HG03342 (cell line): Measurements from ENCODE around the gene CD209.

Experiments used
- ATAC-seq: cut with Tn5 transposase; IDR thresholded peaks from one replicate; pipeline ENCODE4 v1.9.1; 2021; ENCODE audit warnings: mild to moderate bottlenecking, moderate library complexity; ENCODE audit not compliant: unreplicated experiment

CD209 gene

DNA sequence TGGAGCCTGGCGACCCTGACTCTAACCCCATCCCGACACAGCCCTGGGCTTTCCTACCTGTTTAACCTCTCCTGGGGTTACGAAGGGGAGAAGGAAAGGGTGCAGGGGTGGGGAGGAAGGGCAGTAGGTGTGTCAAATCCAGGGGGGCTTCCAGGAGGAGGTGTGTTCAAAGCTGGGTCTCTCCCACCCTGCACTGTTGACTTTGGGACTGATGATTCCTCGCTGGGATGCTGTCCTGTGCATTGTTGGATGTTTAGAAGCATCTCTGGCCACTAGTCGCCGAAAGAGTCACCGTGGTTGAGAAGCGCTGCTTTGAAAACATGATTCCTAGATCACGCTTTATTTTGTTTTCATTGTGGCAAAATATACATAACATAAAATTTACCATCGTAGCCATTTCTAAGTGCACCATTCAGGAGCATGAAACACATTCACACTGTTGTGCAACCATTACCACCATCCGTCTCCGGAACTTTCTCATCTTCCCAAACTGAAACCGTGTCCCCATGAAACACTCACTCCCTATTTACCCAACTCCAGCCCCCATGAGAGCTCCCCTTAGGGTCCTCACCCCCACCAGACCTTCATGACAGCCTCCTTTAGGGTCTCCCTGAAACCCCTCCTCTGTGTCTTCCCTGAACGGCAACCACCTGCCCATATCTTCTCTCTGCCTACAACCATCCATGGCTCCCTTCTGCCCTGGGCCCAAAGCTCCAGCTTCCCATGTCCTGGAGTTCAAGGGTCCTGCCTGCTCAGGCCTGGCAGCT lies 41.0 kb downstream of the CD209 start:
- no peak for ATAC-seq

DNA sequence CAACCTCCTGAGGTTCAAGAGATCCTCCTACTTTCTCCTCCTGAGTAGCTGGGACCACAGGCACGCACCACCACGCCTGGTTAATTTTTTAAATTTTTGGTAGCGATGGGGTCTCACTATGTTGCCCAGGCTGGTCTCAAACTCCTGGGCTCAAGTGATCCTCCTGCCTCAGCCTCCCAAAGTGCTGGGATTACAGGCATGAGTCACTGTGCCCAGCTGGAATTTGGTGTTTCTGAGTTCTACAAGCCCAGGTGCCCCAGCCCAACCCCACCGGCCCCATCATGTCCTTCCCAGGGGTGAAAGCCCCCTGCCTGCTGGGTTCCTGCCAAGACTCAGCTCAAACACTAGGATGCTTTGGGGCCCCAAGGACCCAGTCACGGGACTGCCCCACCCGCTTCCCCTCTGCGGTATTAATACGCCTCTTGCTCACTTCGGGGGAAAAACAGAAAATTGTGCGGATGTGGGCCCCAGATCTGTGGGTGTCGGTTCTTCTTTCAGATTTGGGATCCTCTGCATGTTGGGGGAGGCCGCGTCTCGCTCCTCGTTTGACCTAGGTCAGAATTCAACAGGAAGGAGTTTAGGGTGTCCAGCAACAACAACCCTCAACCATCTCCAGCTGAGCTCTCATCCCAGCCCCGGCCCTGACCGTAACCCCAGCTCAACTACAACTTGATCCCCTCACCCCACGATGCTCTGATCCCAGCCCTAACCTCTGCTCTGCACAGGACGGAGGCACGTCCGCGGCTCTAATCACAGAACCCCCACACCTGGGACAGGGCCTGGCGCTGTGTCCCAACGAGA lies 41.7 kb downstream of the CD209 start:
- no peak for ATAC-seq

DNA sequence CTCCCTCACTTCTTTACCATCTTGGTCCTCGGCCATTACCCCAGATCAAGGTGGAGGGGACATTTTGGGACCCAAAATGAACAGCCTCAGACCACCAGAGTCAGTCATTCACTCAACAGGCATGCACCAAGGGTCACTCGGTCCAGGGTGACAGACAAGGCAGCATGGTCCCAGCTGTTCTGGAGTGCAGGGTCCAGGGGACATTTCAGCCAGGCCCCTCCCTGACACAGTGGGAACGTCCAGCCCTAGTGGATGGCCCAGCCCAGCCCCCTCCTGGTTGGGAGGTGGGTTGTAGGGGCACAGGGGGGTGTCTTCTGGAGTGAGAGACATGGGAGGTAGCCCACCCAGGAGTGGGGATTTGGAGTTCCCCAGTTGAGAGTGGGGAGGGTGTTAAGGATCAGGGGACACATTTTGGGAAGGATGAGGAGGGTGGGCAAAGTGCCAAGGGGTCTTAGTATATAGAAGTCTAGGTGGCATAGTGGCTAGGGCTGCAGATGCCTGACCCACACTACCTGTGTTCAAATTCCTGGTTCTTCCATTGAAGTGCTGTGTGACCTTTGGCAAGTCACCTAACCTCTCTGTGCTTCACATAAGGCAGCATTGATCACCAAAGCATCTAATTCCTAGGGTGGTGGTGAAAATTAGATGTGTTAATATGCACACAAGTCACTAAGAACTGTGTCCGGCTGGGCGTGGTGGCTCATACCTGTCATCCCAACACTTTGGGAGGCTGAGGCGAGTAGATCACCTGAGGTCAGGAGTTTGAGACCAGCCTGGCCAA lies 42.9 kb downstream of the CD209 start:
- no peak for ATAC-seq

DNA sequence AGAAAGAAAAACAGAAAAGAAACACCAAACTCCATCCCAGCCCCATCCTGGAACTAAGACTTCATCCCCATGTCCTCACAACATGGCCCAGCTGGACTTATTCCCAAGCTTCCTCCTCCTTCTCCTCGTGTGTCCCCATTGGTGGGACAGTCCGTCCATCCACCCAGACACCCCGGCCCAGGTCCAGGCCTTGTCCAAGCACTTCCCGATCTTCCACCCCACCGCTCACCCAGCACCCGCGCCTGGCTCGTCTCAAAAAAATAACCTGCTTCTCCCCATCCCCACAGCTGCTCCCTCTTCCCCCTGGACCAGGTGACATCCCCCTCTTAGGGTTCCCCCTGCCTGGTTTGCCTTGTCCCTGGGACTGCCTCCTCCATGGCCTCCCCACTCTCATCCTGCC lies 44.0 kb downstream of the CD209 start:
- no peak for ATAC-seq

DNA sequence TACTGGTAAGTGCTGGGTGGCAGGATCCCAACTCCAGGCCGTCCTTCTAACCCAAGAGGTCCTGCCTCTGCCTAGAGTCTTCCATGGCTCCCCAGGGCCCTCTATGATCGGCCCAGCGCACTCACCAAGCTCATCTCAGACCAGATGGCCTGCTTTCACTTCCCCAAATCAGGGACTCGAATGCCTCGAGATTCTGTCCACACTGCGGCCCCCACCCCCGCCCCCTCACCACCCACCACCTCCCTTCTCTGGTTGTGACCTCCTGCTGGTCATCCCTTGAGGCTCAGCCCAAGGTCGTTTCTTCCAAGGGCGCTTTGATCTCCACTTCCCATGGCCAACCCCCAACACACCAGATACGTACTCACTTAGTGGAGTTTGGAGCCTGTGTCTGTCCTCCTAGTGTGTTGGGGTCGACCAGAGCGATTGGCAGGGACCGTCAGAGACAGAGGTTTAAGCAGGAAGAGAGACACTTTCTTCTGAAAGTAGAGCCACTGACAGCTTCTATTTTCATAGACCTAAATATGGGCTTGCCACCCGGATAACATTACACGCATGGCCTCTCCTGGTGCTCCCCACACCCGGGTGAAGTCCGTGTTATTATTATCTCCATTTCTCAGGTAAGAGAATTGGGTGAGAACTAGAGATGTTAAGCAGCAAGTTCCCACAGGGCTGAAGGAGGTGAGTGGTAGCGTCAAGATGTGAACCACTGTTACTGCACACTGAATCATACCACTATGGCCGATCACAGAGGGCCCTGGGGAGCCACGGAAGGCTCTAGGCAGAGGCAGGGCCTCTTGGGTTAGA lies 45.5 kb downstream of the CD209 start, which contains the start of gene FCER2:
FCER2 (minus strand) TSS at position 478 of the 804 bp plus-strand sequence. CDS start 2,371 bp downstream, outside the sequence.
- ATAC-seq, result peak; percentile 48

DNA sequence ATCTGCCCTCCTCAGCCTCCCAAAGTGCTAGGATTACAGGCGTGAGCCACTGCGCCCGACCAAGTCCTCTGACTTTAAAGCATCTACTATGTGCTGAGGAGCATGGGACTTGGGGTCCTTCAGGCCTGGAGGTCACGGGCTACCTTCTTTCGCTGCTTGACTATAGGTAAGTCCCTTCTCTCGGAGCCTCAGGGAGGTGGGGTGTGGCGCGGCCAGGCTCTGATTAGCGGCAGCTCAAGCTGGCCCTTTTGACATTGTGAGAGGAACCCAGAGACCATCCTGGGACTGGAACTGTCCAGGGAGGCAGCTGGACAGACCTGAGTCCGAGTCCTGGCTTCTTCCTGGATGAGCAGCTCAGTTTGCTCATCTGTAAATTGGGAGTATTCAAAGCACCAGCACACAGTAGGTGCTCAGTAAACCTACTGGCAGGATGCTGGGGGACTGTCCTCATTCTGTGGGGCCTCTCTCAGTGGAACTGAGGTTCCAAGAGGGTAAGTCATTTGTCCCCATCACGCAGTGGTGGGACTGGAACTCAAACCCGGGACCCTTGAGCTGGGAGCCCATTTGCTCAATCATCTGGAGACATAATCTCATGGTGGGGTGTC lies 46.2 kb downstream of the CD209 start:
- ATAC-seq, result no peak

DNA sequence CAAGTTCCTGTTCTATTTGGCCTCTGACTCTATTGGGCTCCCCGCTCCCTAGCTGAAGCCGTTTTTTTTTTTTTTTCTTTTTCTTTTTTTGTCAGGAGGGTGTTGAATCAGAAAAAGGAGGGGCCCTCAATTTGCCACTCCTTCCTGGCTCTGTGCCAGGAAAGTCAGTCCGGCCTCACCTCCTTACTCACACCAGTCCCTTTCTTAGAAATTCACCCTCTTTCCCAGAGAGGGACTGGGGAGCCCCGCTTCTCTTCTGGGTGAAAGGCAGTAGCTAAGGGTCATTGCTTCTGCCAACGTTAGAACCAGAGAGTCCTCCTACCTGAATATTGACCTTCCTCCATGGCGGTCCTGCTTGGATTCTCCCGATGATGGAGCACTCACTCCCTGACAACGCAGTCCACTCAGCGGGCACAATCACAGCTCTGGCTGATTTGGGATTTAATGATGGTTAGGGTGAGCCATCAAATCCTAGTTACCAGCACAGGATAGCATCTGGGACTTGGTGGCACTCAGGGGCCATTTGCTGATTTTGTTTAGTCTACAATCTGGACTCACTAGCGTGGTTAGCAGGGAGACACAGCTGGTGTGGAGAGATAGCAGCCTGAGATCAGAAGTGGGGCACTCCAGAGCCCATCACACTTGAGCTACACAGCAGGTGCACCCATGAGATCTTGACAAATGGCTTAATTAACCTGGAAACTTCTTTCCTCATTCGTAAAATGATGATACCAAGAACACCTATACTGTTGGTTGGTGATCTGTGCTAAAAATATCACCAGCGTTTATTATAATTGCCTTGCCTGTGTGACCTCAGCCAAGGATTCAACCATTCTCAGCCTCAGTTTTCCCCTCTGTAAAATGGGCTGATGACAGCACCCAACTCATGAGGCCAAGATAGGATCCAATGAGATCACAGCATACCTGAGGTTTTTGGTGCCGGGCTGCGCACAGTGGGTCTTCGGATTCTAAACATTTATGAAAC lies 47.6 kb downstream of the CD209 start:
- ATAC-seq, result no peak

DNA sequence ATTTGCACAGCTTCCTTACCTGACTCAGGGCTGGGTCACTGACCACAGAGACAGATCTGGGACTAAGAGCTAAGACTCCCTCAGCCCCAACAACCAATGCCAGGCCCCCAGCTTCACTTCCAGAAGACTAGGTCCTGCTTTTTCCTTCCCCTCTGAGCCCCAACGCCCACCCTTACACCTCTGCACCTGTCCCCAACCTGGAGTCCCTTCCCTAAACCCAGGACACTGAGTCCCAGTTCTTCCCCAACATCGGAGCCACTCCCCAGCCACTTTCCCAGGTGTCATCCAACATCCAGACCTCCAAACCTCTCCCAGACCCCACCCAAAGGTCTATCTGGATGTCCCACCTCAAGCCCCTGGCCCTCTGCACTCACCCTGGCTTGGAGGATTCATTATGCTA lies 48.3 kb downstream of the CD209 start:
- ATAC-seq, result no peak

DNA sequence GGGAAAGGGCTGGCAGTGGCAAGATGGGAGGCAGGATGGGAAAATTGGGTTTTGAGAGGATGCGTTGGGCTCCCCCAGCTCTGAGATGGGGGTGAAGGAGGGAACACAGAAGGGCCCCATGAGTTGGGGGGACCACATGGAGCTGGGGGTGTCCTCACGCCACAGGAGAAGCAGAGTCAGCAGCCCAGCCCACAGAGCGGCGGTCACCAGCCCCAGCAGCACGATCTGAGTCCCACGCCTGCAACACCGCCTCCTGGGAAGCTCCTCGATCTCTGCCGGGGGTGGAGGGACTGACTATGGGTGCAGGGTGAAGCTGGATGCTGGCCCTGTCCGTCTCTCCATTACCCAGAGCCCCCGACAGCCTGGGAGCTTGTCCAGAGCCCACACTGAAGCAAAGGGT lies 48.8 kb downstream of the CD209 start:
- no peak for ATAC-seq

DNA sequence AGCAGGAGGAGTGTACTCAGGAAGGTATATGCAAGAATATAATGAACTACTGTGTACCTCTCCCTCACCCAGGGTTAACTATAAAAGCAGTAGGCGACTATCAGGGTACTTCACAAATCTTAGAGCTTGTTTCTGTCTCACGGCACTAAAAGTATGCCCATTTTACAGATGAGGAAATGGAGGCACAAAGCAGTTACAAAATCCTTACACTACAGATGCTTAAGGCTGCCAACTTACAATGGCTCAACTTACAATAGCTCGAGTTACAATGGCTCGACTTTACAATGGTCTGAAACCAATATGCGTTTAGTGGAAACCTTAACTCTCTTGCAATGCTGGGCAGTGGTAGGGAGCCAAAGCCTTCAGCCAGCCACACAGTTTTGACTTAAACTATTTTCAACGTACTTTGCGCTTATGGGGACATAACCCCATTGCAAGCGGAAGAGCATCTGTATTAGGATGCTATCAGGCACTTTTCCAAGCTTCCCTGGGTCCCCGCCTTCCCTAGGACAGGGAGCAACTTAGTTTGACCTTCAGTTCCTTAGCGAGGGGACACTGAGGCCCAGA lies 49.5 kb downstream of the CD209 start:
- ATAC-seq, result no peak

DNA sequence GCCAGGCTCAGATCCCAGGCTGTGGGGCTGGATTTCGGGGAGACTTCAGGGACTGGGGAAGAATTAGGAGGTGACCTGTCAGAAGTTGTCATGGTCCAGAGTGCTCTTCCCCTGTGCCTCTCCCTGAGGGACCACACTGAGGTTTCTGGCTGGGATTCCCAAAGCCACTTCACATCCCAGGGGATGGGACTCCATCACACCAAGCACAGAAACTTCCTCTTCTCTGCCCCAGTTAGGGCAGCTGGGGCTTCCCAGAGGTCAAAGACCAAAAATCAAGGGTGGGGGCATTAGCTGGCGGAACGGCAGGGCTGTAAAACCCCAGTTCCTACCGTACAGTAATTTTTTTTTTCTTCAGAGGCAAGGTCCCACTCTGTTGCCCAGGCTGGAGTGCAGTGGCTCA lies 52.8 kb downstream of the CD209 start:
- no peak for ATAC-seq

DNA sequence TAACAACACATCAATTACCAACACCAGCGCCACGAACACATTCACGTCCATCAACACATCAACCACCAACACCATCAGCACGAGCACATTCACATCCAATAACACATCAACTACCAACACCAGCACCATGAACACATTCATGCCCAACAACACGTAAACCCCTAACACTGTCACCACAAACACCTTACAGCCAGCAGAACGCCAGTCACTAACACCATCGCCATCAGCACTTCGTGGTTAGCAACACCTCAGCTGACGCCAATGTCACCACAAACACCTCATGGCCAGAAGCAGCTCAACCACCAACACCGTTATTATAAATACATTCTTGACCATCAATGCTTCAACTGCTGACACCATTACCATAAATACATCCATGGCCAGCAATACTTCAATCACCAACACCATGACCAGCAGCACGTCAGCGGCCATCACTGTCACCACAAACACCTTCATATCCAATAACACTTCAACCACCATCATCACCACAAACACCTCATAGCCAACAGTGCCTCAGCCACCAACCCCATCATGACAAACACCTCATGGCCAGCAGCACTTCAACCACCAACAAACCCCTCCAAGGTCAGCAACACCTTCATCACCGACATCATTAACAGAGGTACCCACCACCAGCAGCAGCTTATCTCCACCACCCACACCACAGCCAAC lies 54.8 kb downstream of the CD209 start:
- ATAC-seq, result no peak

DNA sequence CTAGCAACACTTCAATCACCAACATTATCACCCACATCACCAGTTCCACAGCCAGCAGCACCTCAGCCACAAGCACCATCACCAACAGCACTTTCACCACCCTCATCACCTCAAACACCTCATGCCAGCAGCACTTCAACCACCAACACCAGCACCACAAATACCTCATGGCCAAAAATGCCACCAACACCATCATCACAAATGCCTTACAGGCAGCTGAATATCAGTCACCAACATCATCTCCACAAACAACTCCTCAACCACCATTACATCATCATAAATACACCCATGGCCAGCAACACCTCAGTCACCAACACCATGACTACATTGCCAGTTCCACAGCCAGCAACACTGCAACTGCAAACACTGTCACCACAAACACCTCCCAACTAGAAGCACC lies 55.8 kb downstream of the CD209 start:
- no peak for ATAC-seq

DNA sequence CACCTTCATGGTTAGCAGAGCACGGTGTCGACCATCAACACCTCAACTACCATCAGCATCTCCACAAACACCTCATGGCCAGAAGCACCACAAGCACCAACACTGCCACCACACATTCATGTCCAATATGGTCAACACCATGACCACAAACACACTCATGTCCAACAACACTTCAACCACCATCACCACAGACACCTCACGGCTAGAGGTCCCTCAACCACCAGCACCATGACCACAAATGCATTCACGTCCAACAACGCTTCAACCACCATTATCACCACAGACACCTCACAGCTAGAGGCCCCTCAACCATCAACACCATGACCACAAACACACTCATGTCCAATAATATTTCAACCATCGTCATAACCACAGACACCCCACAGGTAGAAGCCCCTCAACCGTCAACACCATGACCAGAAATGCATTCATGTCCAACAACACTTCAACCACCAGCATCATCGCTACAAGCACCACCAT lies 56.5 kb downstream of the CD209 start:
- ATAC-seq, result no peak
